ENCODE data around the gene ARG2. TPM values are rescaled to one million over a fixed set of nuclear protein-coding genes. Genes with fewer than 3 reads are reported as not detected.

Gene ARG2
- total RNA-seq, 1 experiment from 2014 or later: 7.0 TPM

GRCh38 chr14:67577909-67578749 is 41.6 kb upstream of the ARG2 start:
- ChIA-PET POLR2A (no interaction called here), RAD21 (ENCODE audit: low non-redundant PET in 1 of 2, low total read pairs in 2 of 2, uncharacterized antibody in 2 of 2, unreplicated experiment in 2 of 2) (no interaction called here), CTCF (interaction anchor here (1.0 to 2.7 kb wide), 2 partner anchors 51 to 126 kb away, joined by 3 to 7 read pairs; no protein-coding TSS in a partner anchor)
- intact Hi-C loops (cut with micrococcal nuclease): no loop called here
- Histone ChIP-seq H3K4me3 (replicated peaks in 1 of 2; ENCODE audit: low read depth in 1 of 2, low read length in 2 of 2) (no peak overlapping the region), H3K9ac (ENCODE audit: low read length) (no peak overlapping the region), H4K20me1 (ENCODE audit: insufficient read depth) (no peaks in the 10 kb centered on the region), H3K27me3 (ENCODE audit: insufficient read depth, low read length) (no peaks in the 10 kb centered on the region), H3K4me1 (ENCODE audit: control insufficient read depth in 1 of 2, insufficient read depth in 2 of 2, low read length in 2 of 2) (peaks cover 0 to 4% of the 10 kb centered on the region in 2 experiments; a peak in 1 of 4 replicates), H3K9me3 (ENCODE audit: control insufficient read depth in 1 of 2, insufficient read depth in 1 of 2, low read depth in 1 of 2, low read length in 2 of 2) (no peaks in the 10 kb centered on the region), H3K4me2 (ENCODE audit: low read length) (no peak overlapping the region), H2AFZ (ENCODE audit: low read depth, low read length, poor library complexity, severe bottlenecking) (no peak overlapping the region), H3K36me3 (ENCODE audit: control insufficient read depth in 1 of 2, insufficient read depth in 2 of 2, low read length in 2 of 2) (peaks cover 0 to 9% of the 10 kb centered on the region in 2 experiments; a peak in 2 of 4 replicates), H3K79me2 (ENCODE audit: insufficient read depth, low read length) (no peaks in the 10 kb centered on the region), H3K27ac (ENCODE audit: low read depth, low read length) (no peak overlapping the region), H3K9me2 (ENCODE audit: insufficient read depth) (no peaks in the 10 kb centered on the region)
- BruUV-seq (replicated peaks): no TSS peak
- ATAC-seq (no peak), DNase-seq (ENCODE audit: low read depth, low spot score) (no peak)
- TF ChIP-seq, protein P1, sequence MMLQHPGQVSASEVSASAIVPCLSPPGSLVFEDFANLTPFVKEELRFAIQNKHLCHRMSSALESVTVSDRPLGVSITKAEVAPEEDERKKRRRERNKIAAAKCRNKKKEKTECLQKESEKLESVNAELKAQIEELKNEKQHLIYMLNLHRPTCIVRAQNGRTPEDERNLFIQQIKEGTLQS (IDR thresholded peaks at IDR 0.05): no peak
- TF ChIP-seq, protein P2, sequence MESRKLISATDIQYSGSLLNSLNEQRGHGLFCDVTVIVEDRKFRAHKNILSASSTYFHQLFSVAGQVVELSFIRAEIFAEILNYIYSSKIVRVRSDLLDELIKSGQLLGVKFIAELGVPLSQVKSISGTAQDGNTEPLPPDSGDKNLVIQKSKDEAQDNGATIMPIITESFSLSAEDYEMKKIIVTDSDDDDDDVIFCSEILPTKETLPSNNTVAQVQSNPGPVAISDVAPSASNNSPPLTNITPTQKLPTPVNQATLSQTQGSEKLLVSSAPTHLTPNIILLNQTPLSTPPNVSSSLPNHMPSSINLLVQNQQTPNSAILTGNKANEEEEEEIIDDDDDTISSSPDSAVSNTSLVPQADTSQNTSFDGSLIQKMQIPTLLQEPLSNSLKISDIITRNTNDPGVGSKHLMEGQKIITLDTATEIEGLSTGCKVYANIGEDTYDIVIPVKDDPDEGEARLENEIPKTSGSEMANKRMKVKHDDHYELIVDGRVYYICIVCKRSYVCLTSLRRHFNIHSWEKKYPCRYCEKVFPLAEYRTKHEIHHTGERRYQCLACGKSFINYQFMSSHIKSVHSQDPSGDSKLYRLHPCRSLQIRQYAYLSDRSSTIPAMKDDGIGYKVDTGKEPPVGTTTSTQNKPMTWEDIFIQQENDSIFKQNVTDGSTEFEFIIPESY (IDR thresholded peaks at IDR 0.05; ENCODE audit: extremely low read depth, insufficient replicate concordance, low read length): no peak
- TF ChIP-seq, protein P3, sequence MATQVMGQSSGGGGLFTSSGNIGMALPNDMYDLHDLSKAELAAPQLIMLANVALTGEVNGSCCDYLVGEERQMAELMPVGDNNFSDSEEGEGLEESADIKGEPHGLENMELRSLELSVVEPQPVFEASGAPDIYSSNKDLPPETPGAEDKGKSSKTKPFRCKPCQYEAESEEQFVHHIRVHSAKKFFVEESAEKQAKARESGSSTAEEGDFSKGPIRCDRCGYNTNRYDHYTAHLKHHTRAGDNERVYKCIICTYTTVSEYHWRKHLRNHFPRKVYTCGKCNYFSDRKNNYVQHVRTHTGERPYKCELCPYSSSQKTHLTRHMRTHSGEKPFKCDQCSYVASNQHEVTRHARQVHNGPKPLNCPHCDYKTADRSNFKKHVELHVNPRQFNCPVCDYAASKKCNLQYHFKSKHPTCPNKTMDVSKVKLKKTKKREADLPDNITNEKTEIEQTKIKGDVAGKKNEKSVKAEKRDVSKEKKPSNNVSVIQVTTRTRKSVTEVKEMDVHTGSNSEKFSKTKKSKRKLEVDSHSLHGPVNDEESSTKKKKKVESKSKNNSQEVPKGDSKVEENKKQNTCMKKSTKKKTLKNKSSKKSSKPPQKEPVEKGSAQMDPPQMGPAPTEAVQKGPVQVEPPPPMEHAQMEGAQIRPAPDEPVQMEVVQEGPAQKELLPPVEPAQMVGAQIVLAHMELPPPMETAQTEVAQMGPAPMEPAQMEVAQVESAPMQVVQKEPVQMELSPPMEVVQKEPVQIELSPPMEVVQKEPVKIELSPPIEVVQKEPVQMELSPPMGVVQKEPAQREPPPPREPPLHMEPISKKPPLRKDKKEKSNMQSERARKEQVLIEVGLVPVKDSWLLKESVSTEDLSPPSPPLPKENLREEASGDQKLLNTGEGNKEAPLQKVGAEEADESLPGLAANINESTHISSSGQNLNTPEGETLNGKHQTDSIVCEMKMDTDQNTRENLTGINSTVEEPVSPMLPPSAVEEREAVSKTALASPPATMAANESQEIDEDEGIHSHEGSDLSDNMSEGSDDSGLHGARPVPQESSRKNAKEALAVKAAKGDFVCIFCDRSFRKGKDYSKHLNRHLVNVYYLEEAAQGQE (IDR thresholded peaks at IDR 0.05; ENCODE audit: low read depth): no peak
- TF ChIP-seq CEBPB (IDR thresholded peaks at IDR 0.05; ENCODE audit: low read depth): no peak
- no peak for TF ChIP-seq EZH2phosphoT487 (IDR thresholded peaks at IDR 0.05; ENCODE audit: borderline replicate concordance)
- TF ChIP-seq SIN3A (IDR thresholded peaks at IDR 0.05; ENCODE audit: low read depth): no peak
- TF ChIP-seq, protein P4, sequence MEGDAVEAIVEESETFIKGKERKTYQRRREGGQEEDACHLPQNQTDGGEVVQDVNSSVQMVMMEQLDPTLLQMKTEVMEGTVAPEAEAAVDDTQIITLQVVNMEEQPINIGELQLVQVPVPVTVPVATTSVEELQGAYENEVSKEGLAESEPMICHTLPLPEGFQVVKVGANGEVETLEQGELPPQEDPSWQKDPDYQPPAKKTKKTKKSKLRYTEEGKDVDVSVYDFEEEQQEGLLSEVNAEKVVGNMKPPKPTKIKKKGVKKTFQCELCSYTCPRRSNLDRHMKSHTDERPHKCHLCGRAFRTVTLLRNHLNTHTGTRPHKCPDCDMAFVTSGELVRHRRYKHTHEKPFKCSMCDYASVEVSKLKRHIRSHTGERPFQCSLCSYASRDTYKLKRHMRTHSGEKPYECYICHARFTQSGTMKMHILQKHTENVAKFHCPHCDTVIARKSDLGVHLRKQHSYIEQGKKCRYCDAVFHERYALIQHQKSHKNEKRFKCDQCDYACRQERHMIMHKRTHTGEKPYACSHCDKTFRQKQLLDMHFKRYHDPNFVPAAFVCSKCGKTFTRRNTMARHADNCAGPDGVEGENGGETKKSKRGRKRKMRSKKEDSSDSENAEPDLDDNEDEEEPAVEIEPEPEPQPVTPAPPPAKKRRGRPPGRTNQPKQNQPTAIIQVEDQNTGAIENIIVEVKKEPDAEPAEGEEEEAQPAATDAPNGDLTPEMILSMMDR (IDR thresholded peaks at IDR 0.05 in 2 of 3, conservative IDR thresholded peaks at IDR 0.05 in 1 of 3; ENCODE audit: borderline replicate concordance in 1 of 3, insufficient read depth in 1 of 3, low read depth in 2 of 3, low read length in 2 of 3): no peak
- no peak for TF ChIP-seq FOSL1 (IDR thresholded peaks at IDR 0.05; ENCODE audit: low read depth)
